K562 (cell line): ENCODE results near the gene ANO9. TPM values are rescaled to one million over a fixed set of nuclear protein-coding genes. Genes with fewer than 3 reads are reported as not detected.

ENCODE experiments used
- ARID1B ChIP-seq: fragments of 450-650 bp; IDR thresholded peaks from 2 replicates; pipeline ENCODE4 v1.6.1; 2016; ENCODE audit warnings: antibody characterized with exemption, mild to moderate bottlenecking, inconsistent platforms
- RBM25 ChIP-seq: fragments of 200-400 bp; formaldehyde crosslinking; IDR thresholded peaks from 2 replicates; pipeline ENCODE4 v1.6.1; 2018; ENCODE audit warnings: low read length, low read depth, moderate library complexity; ENCODE audit not compliant: severe bottlenecking
- SAFB ChIP-seq: fragments of 200-400 bp; formaldehyde crosslinking; IDR thresholded peaks from 2 replicates; pipeline ENCODE4 v1.6.1; 2017; ENCODE audit warnings: low read depth, low read length, borderline replicate concordance
- polyA plus RNA-seq, 8 experiments: library from polyadenylated mRNA; depleted of rRNA in 4 of 8; stranded (reverse) in 5 of 8; unstranded in 3 of 8; fragments of >200 nt; fragmentation: Nextera tagmentation in 2 of 8; fragmentation: Illumina TruSeq in 1 of 8; extraction: Ambion mirVana in 2 of 8; extraction: Trizol in 1 of 8; gene quantifications; 2 replicates each; pipeline versions ENCODE4 v1.2.1 to v1.2.3, GENCODE V29; 2011 to 2014; ENCODE audit warnings: inconsistent platforms in 1 of 8, missing spikeins in 1 of 8
- total RNA-seq, 7 experiments: library from RNA; depleted of rRNA in 6 of 7; stranded (reverse); fragments of >200 nt in 6 of 7; fragmentation: Illumina TruSeq in 2 of 7; extraction: Trizol in 2 of 7; gene quantifications; 2 replicates each; pipeline versions ENCODE4 v1.2.1 to v1.2.3, GENCODE V29; 2011 to 2021; ENCODE audit warnings: low replicate concordance in 1 of 7
- TF ChIP-seq, protein P1 (sequence below), 2 experiments: fragments of 450-650 bp in 1 of 2; IDR thresholded peaks; 2 replicates each; pipeline ENCODE4 v1.6.1; 2011 to 2017; ENCODE audit warnings: low read depth in 2 of 2, antibody characterized with exemption in 1 of 2, borderline replicate concordance in 1 of 2, low read length in 1 of 2, mild to moderate bottlenecking in 1 of 2, mixed read lengths in 1 of 2; ENCODE audit not compliant: control insufficient read depth in 1 of 2
- TF ChIP-seq, protein P2 (sequence below): fragments of 250-450 bp; sonication (Bioruptor Pico); IDR thresholded peaks from 2 replicates; pipeline ENCODE4 v1.8.0; 2022; ENCODE audit warnings: moderate library complexity, mild to moderate bottlenecking, inconsistent platforms
- TF ChIP-seq, protein P3 (sequence below): IDR thresholded peaks from 2 replicates; pipeline ENCODE4 v1.6.1; 2012; ENCODE audit warnings: low read depth, low read length, improper control_type of control experiment, borderline replicate concordance

ANO9 gene
- total and polyA plus RNA-seq, 9 of the 15 experiments (the other 6 are each of a cell fraction or from before 2014, with no cell fraction given) = 0.20 to 14.5 (median 4.5) TPM

DNA sequence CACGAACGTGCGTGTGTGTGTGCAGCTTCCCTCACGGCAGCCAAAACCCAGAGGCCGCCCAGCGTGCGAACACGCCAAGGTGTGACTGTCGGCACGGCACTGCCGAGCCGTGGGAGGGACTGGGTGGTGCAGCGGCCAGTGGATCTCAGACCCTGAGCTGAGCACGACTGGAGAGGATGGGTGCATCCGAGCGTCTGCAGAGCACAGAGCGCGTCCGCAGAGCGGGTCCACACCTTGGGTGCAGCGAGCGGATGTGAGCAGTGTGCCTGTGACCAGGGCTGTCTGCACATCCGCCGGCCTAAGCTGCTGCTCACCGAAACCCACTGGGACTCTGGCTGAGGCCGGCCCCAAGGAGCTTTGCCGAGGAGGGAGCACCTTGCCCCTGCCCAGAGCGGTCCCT lies 31.0 kb upstream of the ANO9 start (continued):
- TF ChIP-seq, protein P1, sequence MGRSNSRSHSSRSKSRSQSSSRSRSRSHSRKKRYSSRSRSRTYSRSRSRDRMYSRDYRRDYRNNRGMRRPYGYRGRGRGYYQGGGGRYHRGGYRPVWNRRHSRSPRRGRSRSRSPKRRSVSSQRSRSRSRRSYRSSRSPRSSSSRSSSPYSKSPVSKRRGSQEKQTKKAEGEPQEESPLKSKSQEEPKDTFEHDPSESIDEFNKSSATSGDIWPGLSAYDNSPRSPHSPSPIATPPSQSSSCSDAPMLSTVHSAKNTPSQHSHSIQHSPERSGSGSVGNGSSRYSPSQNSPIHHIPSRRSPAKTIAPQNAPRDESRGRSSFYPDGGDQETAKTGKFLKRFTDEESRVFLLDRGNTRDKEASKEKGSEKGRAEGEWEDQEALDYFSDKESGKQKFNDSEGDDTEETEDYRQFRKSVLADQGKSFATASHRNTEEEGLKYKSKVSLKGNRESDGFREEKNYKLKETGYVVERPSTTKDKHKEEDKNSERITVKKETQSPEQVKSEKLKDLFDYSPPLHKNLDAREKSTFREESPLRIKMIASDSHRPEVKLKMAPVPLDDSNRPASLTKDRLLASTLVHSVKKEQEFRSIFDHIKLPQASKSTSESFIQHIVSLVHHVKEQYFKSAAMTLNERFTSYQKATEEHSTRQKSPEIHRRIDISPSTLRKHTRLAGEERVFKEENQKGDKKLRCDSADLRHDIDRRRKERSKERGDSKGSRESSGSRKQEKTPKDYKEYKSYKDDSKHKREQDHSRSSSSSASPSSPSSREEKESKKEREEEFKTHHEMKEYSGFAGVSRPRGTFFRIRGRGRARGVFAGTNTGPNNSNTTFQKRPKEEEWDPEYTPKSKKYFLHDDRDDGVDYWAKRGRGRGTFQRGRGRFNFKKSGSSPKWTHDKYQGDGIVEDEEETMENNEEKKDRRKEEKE (IDR thresholded peaks at IDR 0.05; ENCODE audit: borderline replicate concordance in 1 of 2, control insufficient read depth in 1 of 2, low read depth in 2 of 2, low read length in 1 of 2) = no peak
- TF ChIP-seq SAFB (no peak), ARID1B (no peak), RBM25 (no peak)
- TF ChIP-seq, protein P2, sequence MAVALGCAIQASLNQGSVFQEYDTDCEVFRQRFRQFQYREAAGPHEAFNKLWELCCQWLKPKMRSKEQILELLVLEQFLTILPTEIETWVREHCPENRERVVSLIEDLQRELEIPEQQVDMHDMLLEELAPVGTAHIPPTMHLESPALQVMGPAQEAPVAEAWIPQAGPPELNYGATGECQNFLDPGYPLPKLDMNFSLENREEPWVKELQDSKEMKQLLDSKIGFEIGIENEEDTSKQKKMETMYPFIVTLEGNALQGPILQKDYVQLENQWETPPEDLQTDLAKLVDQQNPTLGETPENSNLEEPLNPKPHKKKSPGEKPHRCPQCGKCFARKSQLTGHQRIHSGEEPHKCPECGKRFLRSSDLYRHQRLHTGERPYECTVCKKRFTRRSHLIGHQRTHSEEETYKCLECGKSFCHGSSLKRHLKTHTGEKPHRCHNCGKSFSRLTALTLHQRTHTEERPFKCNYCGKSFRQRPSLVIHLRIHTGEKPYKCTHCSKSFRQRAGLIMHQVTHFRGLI = no peak
- TF ChIP-seq, protein P3, sequence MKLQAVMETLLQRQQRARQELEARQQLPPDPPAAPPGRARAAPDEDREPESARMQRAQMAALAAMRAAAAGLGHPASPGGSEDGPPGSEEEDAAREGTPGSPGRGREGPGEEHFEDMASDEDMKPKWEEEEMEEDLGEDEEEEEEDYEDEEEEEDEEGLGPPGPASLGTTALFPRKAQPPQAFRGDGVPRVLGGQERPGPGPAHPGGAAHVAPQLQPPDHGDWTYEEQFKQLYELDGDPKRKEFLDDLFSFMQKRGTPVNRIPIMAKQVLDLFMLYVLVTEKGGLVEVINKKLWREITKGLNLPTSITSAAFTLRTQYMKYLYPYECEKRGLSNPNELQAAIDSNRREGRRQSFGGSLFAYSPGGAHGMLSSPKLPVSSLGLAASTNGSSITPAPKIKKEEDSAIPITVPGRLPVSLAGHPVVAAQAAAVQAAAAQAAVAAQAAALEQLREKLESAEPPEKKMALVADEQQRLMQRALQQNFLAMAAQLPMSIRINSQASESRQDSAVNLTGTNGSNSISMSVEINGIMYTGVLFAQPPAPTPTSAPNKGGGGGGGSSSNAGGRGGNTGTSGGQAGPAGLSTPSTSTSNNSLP = no peak
